ENCODE results near the gene PTEN.

Gene PTEN

DNA sequence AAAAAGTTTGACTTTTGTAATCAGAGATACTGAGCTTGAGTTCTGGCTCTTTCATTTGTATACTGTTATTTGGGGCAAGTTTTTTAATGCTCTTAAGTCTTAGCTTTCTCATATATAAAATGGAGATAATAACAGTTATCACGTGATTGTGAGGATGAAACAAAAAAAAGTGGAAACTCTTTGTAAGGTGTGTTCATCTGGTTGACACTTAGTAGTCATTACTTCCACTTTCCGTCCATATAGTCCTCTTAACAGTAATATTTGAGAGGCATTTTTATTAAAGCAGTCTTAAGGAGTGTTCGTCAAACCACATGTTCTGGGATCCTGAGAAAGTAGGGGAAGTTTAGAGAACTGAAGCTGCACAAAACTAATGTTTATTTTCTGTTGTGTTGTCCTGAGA, 65.6 kb downstream of the PTEN start:
- Histone ChIP-seq H3K79me2 (ENCODE audit: insufficient read depth, low read length) (peaks cover 88% of the 10 kb centered on the region), H3K9me2 (replicated peaks; ENCODE audit: insufficient read depth, low read length) (no peaks in the 10 kb centered on the region), H3F3A (ENCODE audit: insufficient read depth) (peaks cover 56% of the 10 kb centered on the region; the same call in 1 of the 2 replicates), H3K27ac (ENCODE audit: low read depth, low read length) (no peak overlapping the region), H4K20me1 (ENCODE audit: low read depth, low read length) (peaks cover 48% of the 10 kb centered on the region), H3K9me3 (ENCODE audit: insufficient read depth, low read length) (no peaks in the 10 kb centered on the region), H3K4me3 (ENCODE audit: insufficient read depth, low read length, poor library complexity, severe bottlenecking) (no peak overlapping the region), H3K9ac (ENCODE audit: low read length) (no peak overlapping the region), H3K36me3 (ENCODE audit: low read length) (peaks cover 86% of the 10 kb centered on the region), H3K4me2 (ENCODE audit: low read depth, low read length, poor library complexity, severe bottlenecking) (no peak overlapping the region), H3K27me3 (ENCODE audit: low read length) (no peaks in the 10 kb centered on the region), H2AFZ (ENCODE audit: low read depth, low read length, severe bottlenecking) (no peak overlapping the region)
- no peak for TF ChIP-seq EZH2phosphoT487 (conservative IDR thresholded peaks at IDR 0.05; ENCODE audit: low read length)
- TF ChIP-seq, protein P1, sequence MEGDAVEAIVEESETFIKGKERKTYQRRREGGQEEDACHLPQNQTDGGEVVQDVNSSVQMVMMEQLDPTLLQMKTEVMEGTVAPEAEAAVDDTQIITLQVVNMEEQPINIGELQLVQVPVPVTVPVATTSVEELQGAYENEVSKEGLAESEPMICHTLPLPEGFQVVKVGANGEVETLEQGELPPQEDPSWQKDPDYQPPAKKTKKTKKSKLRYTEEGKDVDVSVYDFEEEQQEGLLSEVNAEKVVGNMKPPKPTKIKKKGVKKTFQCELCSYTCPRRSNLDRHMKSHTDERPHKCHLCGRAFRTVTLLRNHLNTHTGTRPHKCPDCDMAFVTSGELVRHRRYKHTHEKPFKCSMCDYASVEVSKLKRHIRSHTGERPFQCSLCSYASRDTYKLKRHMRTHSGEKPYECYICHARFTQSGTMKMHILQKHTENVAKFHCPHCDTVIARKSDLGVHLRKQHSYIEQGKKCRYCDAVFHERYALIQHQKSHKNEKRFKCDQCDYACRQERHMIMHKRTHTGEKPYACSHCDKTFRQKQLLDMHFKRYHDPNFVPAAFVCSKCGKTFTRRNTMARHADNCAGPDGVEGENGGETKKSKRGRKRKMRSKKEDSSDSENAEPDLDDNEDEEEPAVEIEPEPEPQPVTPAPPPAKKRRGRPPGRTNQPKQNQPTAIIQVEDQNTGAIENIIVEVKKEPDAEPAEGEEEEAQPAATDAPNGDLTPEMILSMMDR (IDR thresholded peaks at IDR 0.05; ENCODE audit: insufficient read depth, low read length, poor library complexity, severe bottlenecking), result no peak

DNA sequence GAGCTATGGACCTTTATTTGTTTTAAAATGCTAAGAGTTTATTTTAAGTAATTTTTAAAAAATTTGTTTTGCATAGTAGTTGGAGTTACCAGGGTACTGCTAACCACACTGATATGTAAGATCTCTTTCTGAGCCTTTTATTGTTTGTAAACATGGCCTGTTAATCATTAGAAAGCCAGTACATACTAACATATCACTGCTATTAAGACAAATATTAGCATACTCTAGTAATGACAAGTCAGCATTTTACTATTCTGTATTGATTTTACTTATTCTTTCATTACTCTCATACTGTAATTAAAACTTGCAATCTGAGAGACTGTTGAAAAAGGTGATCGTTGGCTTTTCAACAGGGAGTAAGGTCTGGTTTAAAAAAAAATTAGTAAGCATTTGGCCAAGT, 66.7 kb downstream of the PTEN start:
- Histone ChIP-seq H3K4me2 (ENCODE audit: low read depth, low read length, poor library complexity, severe bottlenecking) (no peak overlapping the region), H3K36me3 (ENCODE audit: low read length) (peaks cover 84% of the 10 kb centered on the region)

DNA sequence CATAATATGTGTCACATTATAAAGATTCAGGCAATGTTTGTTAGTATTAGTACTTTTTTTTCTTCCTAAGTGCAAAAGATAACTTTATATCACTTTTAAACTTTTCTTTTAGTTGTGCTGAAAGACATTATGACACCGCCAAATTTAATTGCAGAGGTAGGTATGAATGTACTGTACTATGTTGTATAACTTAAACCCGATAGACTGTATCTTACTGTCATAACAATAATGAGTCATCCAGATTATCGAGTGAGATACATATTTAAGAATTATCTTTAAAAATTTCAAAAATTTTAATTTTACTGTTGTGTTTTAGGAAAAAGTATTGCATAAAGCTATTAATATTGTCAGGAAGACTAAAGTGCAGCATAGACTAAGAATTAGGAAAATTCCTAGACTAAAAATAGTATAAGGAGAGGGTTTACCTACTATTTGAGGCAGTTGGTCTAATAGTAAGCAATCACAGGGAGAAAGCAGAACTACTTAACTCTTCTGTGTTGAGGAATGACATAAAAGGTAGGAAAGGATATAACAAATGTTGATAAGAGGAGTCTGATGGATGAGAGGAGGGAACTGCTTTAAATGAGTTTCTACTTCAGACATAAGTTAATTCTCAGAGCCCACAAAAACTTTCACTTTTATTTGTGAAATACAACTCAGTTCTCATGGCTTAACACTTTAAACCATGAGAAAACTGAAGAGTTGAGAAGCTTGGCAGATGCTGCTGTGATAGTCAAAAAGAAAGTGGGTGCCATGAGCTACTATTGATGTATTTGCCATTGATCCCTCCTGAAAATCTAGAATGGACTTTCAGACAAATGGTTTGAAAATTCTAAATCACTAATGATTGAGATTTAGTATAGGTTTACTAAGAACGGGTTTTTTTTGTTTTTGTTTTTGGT, 67.8 kb downstream of the PTEN start:
- Histone ChIP-seq H3K27me3 (ENCODE audit: low read length) (no peaks in the 10 kb centered on the region), H3K4me2 (ENCODE audit: low read depth, low read length, poor library complexity, severe bottlenecking) (no peak overlapping the region), H3K79me2 (ENCODE audit: insufficient read depth, low read length) (peaks cover 70% of the 10 kb centered on the region), H3K9me3 (ENCODE audit: insufficient read depth, low read length) (no peaks in the 10 kb centered on the region), H3K9me2 (replicated peaks; ENCODE audit: insufficient read depth, low read length) (no peaks in the 10 kb centered on the region), H2AFZ (ENCODE audit: low read depth, low read length, severe bottlenecking) (no peak overlapping the region), H3K36me3 (ENCODE audit: low read length) (peaks cover 84% of the 10 kb centered on the region), H3K27ac (ENCODE audit: low read depth, low read length) (no peak overlapping the region), H3K9ac (ENCODE audit: low read length) (no peak overlapping the region), H4K20me1 (ENCODE audit: low read depth, low read length) (peaks cover 33% of the 10 kb centered on the region; the same call in 1 of the 2 replicates), H3K4me3 (ENCODE audit: insufficient read depth, low read length, poor library complexity, severe bottlenecking) (no peak overlapping the region), H3F3A (ENCODE audit: insufficient read depth) (peaks cover 51% of the 10 kb centered on the region)
- no peak for TF ChIP-seq EZH2phosphoT487 (conservative IDR thresholded peaks at IDR 0.05; ENCODE audit: low read length)
- TF ChIP-seq, protein P1 (IDR thresholded peaks at IDR 0.05; ENCODE audit: insufficient read depth, low read length, poor library complexity, severe bottlenecking), result no peak

More for the DNA sequence above, 66.7 kb downstream of the PTEN start:
- peaks cover 37% of the 10 kb centered on the region; the same call in 1 of the 2 replicates for H4K20me1 ChIP-seq (ENCODE audit: low read depth, low read length)
- TF ChIP-seq, protein P1 (IDR thresholded peaks at IDR 0.05; ENCODE audit: insufficient read depth, low read length, poor library complexity, severe bottlenecking), result no peak
- H3K9me3 ChIP-seq (ENCODE audit: insufficient read depth, low read length), result no peaks in the 10 kb centered on the region
- H3K27me3 ChIP-seq (ENCODE audit: low read length), result no peaks in the 10 kb centered on the region
- H3K9ac ChIP-seq (ENCODE audit: low read length), result no peak overlapping the region
- H3K9me2 ChIP-seq (replicated peaks; ENCODE audit: insufficient read depth, low read length), result no peaks in the 10 kb centered on the region
- H3K4me3 ChIP-seq (ENCODE audit: insufficient read depth, low read length, poor library complexity, severe bottlenecking), result no peak overlapping the region
- no peak overlapping the region for H2AFZ ChIP-seq (ENCODE audit: low read depth, low read length, severe bottlenecking)
- peaks cover 57% of the 10 kb centered on the region for H3F3A ChIP-seq (ENCODE audit: insufficient read depth)
- no peak overlapping the region for H3K27ac ChIP-seq (ENCODE audit: low read depth, low read length)
- peaks cover 76% of the 10 kb centered on the region for H3K79me2 ChIP-seq (ENCODE audit: insufficient read depth, low read length)

Measured in SU-DHL-6 (cell line).